Stimulated activated CD4-positive, alpha-beta T cell treated with anti-CD3 and anti-CD28 coated beads, Interleukin-1b, Interleukin-23, amount 100 ng/mL, for 48 hours (primary cell): ENCODE data around the gene EBF3.

ENCODE experiments used
- DNase-seq: peaks from one replicate; pipeline ENCODE4 v3.0.0-alpha.2; 2020

The EBF3 gene

DNA sequence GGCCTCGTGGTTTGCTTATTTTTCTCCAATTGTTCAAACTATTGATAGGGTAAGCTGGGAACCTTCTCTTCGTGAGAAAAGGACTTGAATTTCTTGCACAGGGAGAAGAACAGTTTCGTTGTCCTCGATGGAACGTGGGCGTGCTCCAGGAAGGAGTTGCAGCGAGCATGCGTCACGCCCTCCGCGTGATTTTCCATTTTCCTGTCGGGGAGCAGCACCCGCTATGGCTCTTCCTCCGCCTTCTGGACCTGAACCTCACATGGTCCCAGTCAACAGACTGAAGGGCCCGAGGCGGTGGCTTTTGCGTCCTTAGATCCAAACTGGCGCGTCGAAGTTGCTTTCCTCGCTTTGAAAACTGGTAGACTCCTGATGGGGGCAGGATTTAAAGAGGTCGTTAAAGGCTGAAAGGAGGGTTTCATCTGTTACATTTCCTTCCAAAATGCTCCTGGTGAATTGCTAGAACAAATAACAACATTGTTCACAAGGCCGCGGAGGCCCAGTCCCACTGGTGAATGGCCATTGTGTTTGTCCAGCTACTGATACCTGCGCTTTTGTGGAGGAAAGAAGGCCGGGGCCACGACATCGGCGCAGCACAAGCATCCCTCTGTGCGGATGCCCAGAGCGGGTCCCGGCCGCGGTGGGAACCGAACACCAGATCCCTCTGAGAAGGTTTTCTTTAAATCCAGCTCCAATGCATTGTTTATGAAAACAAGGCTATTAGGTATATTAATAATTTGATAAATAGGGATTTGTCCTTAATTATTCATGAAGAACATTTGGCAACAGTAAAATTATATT is 75.9 kb downstream of the EBF3 start:
- no peak for DNase-seq

DNA sequence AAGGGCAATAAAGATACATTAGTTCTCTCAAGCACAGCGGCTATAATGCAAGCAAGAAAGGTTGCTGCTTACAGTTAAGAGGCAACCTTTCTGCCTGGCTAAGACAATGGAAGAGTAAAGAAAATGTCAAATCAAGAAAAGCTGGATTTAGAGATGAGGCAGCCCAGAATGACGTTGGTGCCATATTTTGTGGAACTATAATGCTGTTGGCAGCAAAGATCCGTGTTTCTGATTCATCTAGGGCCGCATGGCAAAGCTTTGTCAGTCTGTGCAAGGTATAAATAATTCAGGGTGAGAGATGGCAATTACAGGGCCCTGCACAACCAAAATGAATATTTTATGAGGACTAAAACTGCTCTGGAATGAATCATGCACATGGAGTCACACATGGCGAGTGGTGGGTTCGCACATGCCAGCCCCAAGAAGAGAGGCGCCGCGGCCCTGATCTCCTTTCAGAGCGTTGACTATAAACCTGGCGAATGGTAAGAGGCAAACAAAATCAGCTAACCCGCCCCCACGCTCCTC is 76.6 kb downstream of the EBF3 start:
- DNase-seq: no peak

DNA sequence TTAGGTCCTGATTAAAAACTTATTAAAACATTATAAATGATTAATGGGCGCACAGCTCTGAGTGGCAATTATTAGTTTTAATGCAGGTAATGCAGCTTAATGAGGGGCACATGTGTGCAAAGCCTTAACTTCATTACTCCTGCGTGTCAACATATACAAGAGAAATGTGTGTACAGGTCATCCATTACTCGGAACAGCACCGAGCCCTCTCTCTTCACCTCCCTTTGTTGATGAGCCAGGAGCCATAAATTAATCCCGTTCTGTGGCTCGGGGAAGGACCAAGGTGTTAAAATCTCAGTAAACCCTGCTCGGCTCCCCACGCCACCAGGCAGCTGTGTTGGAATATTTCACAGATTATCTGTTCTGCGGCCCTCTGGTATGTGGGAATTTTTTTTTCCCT is 77.8 kb downstream of the EBF3 start:
- DNase-seq: no peak

DNA sequence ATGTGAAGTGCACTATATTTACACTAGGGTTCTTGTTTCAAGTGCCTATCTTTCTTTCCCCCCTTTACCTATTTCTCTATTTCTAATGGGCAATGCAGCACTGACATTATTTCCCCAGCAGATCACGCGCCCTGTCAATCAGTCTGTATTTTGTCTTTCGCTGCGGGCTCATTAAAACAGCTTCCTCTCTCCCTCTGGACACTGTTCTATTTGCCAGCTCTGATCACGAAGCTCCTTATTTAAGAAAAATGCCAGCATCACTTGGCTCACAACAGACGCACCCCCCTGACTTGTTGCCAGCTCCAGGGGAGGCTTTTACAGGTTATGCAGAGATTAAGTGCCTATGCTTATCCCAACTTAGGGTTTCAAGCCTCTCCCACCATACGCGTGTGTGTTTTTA is 78.5 kb downstream of the EBF3 start:
- DNase-seq: no peak

DNA sequence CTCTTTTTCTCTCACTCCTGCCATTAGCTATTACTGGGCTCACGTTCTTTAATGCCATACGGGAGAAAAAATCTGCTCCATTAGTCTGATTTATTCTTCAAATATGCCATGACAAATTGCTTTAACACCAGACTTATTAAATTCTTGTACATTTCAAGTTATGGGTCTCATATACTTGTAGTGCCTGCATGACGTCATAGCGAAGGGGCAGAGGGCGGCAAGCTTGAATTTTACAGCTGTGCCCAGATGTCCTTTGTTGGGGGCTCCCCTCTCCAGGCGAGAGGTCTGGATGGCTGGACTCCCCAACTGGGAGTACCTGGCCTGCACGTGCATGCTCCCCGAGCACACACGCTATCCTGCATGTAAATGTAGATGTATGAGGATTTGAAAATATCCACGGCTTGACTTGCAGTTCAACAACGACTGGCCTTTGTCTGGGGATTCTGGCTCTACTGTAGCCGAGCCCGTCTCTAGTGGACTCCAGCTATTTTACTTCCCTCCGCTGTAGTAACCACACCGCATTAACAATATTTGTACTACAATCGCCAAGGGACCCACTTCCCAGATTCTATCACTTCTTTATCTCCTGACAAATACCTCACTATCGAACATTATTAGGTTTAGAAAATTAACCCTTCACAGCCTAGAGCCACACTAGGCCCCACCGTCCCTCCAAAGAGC is 79.5 kb downstream of the EBF3 start:
- DNase-seq: no peak

DNA sequence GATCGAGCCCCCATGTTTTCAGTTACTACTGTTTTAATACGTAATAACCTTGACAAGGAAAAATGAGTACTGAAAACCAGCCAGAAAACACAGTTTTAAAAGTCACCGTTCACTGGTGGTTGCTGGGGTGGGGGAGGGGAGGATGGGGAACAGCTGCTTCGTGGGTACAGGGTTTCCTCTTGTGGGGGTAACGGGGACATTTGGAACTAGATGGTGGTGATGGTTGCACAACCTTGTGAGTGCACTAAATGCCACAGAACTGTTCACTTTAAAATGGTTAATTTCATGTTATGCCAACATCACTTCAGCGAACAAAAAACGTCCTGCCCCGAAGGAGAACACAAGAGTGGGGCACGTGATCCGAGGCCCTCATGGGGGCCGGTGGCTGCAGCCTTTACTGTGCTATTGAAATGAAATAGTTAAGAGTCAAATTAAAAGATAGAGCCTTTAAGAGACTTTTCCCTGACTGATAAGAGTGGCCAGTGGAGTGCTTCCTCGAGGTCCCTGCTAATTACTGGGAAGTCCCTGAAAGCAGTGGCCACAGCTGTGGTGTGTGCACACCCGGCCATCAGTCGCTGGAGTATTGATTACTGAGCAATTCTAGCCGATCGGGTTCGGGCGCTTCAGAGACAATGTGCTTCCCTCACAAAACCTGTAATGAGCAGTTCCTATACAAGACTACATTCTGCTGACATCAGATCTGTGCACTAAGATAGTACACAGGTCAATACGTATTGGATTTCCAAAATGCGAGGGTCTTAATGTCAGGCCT is 80.3 kb downstream of the EBF3 start:
- DNase-seq: no peak

DNA sequence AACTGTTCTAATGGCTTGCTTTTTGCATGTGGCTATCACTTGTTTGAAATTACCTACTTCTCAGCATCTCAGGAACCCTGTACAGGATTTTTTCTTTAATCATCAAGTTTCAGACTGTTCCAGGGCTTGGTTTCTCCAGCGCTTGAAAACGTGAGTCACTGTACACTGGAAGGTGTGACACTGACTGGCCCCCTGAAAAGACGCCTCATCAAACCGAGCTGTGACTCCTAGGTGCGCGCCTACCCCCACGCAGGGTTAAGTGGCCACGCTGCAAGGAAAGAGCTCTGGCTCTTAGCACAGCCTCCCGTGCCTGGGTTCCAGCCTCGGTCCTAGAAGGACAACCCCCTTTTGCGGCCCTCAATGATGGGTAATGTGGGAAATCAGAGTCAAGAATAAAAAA is 81.0 kb downstream of the EBF3 start:
- DNase-seq: peak; percentile 18

DNA sequence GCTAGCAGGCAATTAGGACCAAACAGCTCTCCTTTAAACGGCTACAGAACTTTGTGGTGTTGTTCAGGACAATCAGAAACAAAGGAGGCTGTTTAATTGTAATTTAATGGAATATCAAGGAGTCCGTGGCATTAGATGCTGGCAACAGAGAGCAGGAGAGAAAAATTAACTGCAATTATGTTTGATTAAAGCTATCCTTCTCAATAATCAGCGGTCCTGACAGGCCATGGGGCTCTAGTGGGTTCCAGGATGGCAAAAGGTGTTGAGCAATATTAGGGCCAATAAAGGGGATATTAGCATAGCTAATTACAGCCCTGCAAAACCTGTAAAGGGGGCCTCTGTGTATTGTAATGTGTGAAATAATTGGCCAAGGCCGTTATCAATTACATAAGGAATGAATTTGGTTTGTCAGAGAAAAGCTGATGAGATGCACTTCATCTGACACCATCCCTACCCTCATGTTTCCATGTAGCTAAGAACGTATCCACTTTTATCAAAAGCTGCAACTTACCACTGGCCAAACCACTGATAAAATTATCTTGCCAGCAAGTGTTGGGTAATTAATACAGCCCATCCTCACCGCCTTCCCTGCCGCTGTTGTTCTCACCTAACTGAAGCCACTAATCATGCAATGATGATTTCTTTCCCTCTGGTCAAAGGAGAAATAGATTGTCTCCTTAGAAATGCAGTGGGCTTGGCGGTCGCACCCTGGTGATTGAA is 81.6 kb downstream of the EBF3 start:
- no peak for DNase-seq

DNA sequence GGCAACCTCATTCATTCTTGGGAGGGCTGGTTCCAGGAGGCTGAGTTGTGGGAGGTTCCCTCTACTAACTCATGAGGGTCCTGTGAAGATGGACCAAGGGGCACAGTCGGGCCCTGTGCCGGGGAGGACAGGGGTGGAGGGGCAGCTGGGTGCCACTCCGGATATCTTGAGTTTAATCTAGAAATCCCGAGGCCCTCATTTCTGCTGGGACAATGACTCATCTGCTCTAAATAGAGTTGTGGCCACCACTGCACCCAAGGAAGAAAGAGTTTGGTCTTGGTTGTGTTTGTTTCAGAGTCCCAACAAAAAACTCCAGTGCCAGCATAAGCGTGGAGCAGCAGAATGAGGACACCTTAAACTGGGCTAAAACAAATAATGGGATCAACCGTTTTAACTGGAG is 82.4 kb downstream of the EBF3 start:
- DNase-seq: no peak

DNA sequence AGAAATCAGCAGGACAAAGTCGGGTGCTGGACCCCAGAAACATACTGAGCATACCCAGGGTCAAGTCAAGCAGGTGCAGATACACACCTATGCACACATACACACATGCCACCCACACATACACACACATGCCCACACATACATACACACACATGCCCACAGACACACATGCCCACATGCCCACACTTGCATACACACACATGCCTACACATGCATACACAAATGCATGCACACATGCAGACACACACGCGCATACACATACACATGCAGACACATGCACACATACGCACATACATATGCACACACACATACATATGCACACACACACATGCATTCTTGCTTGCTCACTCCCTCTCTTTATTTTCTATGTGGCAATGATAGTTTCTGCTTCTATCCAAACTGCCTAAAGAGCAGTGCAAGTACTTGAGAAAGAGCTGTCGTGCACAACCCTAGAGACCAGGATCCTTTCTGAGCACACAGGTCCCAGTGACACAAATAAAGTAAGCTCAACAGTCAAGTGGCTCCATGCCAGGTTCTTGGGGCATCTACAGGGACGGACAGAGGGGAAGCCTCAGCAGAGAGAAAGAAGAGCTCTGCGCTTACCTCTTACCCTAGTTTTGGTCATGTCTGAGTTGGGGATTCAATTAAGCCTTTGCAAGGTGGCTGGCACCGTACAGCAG is 83.7 kb downstream of the EBF3 start:
- DNase-seq: no peak

DNA sequence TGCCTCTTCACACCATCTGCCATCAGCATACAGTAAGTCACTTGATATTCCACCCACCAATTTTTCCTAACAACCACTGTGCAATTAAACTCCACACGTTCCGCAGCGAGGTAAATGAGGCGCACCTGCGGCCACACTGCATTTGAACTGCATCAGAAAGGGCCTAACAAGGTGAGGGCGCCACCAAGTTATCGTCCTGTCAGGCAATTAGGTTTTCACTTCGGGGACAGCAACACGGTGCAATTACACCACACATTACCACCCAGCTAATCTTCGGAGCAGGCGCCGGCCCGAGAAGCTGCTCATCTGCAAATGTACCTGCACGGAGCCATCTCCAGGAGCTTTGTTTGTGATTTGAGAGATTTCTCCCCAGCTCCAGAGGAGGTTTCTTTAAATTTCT is 84.4 kb downstream of the EBF3 start:
- DNase-seq: no peak

DNA sequence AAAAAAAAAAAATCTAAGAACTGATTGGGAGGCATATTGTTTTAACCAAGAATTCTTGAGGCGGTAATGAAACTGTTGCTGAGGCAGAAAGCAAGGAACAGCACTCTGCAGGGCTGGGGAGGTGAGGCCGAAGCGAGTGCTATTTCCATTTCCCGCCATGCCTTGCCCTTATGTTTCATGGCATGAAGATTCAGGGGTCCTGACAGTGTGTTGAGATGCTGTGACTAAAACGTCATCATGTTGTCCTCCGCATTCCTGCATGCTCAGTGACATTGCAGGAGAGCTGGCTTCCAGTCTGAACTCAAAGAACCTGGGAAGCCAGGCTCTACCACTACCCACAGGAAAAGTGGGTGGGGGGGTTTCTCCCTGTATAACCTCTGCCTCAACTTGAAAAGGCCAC is 85.2 kb downstream of the EBF3 start:
- DNase-seq: no peak

DNA sequence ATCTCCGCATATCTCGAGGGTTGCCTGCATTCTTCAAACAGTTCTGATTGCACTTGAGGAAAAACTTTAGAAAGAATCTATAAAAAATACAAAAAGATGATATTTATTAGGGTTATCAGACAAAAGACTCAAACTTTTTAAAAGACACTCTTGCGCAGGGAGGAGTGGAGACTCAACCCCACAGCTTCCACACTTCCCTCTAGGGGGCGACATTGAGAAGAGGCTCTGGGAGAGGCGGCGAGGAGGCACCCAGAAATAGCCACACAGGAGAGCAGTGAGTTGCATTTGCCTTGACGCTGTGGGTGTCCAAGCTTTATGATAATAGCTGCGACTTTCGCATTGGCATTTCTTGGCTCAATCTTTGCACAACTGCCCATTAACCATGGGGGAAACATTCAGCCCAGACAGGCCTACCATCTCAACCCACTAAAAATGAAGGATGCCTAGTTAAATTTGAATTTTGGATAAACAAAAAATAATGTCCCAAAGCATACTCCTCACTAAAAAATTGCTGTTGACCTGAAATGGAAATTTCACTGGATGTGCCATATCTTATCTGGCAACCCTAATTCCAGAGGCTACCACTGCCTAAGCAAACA is 86.2 kb downstream of the EBF3 start:
- peak; percentile 24 for DNase-seq

DNA sequence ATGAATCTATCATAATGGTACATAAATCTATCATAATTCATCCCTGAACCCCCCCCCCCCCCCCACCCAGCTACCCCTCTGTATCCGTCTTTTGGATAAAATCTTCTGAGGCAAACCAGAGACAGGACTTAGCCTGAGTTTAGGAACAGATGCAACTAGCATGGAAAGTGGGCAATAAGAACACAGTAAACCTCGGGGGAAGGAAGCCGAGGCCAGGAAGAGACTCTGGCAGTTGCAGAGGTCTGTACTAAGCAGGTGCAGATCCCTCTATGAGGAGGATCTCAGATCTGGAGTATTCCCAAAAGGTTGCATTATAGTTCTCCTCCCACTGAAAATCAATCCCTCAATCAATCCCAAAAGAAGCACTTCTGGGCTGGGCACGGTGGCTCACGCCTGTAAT is 87.2 kb downstream of the EBF3 start:
- no peak for DNase-seq

DNA sequence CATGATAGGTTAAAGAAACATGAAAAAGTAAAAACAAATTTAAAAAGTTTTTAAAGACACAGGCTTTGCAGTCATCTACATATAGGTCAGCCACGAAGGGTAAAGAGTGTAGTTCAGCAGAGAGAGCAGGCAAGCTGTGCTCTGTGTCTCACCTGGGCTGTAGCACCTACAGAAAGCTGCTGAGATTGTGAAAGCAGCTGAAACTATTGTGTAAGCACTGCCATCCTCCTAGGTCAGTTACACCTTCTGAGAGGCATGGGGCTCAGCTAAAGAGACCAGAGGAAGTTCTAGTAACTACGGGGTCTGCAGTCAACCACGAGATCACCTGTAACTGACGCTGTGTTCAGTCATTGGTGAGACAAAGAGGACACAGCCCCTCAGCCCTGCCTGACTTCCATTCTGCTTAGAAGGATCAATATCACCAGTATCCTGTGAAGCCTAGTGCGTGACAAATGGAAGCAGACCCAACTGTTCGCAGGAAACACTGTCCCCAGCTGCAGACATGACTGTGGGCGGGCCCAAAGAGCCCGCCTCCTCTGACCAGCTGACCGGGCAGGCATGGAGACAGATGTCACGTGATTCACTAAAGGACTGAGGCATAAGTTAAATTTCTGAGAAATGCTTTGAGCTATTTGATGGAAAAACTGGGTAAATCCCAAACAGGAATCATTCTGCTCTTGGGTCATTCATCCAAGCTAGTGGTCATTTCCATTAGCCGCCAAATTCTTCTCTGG is 87.9 kb downstream of the EBF3 start:
- DNase-seq: no peak

DNA sequence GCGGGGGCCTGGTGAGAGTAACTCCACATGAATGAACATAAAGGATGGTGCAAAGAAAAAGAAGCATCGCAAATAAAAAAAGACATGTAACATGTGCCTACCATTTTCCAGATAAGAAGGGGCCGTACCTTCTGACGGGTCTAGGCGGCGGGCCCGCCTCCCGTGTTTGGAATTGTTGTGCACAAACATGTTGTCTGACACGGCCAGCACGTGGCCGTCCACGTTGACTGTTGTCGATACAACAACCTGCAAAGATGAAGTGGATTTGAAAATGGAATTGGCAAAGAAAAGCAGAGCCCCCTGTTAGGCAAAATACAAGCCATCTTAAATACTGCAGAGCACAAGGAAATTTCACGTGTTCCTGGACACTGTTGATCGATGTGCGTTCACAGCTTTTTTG is 90.7 kb downstream of the EBF3 start:
- DNase-seq: no peak

DNA sequence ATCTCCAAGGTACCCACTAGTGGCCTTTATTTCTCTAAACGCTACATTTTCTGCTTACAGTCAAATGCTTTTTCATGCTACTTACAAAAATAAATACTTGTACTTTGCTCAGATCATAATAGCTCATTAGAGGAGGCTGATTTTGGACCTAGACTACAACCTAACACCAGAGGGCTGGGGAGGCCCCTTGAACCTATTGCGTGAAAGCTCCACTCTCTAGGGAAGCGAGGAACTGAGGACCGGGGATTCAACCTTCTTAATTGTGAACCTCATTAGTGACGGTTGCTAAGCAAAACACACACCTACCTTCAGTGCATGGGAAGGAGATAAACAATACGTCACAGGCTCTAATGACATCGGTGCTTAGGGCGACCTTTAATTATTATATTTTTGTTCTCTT is 92.1 kb downstream of the EBF3 start:
- no peak for DNase-seq

DNA sequence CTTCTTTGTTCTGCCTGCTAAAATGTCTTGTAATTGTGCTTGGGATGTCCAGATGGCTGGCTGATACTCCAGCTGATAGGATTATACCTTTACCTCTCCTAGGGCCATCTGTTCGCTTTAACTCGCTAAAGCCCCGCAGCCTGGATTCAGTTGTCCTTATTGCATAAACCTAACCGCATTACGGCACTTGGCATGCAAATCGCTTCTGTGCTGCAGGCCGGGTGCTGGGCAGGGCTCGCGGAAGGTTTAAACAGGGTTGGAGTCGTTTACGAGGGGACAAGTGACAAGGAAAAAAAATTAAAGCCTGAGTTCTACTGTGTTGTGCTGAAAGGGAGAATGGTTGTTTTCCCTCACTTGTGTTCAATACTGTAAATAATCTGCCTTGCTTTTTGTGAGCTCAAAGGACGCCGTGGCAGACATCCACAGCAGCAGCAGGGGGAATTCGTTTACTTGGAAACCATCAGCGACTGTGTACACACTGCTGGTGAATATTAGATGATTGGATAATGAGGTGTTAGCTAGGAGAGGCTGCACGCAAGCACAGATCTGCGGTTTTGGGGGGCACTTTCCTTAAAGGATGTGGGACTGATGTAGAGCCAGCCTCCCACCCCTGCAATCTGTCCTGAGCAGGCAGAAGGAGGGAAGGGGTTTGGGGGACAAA is 93.0 kb downstream of the EBF3 start:
- no peak for DNase-seq

DNA sequence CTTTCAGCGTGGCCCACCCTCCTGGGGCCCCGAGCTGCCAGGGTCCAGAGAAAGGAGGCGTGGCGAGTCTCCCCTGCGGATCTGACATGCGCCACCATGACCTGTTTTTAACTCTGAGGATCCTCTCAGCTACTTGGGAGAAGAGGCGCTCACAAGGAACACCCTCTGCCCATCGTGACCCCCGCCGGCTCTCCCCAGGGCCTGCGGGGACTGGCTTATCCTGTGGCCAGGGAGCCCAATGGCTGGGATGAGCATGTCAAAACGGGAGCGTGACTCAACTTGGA is 93.7 kb downstream of the EBF3 start:
- no peak for DNase-seq

DNA sequence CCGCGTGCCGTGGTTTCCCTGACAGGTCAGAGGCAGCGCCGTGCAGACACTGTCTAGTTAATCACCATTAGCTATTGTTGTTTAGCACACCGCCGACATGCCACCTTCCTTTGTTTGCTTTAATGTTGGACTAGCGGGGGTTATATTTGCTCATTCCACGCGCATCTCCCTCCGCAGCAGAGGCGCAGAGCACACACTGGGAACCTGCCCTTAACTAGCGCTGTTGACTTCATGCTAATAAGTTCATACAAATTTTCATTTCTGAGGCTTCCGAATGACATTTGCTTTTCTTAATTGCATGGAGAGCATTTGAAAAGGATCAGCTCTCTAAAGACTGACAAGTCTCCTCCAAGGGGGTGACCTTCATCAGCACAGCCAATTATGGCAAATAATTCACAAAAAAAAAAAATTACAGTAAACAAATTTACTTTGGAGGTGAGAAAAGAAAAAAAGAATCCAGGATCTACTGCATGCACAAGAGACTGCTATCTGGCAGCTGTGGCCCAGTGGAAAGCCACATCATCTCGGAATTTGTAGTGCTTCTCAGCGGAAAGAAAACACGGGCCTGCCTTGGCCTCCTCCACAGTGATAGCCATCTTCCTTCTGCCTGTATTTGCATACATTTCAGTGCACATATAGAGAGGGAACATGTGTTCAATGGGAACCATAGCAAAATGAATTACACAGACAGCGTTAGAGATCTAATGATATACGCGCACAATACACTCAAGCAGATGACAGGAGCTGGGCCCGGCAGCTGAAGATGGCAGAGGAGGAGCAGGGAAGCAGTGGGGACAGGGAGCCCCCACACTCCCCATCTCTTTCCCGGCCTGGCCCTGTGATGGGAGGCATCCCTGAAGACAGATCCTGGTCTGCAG is 94.2 kb downstream of the EBF3 start:
- DNase-seq: no peak
